Uterus (tissue), 2 donors: ENCODE results near the gene MAPT.

Experiments used
- POLR2A ChIP-seq, 2 donors: fragments of 450-650 bp; IDR thresholded peaks; one replicate each; pipeline ENCODE4 v1.6.1; 2016; ENCODE audit warnings: antibody characterized with exemption in 2 of 2, mild to moderate bottlenecking in 1 of 2, moderate library complexity in 1 of 2
- TF ChIP-seq, protein P1 (sequence below), 4 experiments: fragments of 200-600 bp in 2 of 4; fragments of 450-650 bp in 2 of 4; sonication (generic) in 2 of 4; IDR thresholded peaks; one replicate each; pipeline ENCODE4 v1.5.1; 2016 to 2019; ENCODE audit warnings: antibody characterized with exemption in 4 of 4, mild to moderate bottlenecking in 2 of 4, moderate library complexity in 1 of 4

DNA sequence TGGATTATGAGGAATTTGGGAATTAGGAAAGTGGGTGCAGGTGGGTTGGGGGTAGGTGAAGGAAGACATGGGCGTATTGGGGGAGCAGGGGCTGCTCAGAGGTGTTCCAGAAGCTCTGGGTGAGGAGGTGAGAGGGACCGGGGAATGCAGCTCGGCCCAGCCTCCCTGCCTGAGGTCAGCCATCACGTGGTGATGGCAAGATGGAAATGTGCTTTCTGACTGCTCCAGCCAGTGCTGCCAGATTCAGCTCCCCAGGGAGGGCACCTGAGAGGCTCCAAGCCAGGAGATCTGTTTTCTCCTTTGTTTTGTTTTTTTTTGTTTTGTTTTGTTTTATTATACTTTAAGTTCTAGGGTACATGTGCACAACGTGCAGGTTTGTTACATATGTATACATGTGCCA is 69.5 kb downstream of the MAPT start:
- TF ChIP-seq, protein P1, sequence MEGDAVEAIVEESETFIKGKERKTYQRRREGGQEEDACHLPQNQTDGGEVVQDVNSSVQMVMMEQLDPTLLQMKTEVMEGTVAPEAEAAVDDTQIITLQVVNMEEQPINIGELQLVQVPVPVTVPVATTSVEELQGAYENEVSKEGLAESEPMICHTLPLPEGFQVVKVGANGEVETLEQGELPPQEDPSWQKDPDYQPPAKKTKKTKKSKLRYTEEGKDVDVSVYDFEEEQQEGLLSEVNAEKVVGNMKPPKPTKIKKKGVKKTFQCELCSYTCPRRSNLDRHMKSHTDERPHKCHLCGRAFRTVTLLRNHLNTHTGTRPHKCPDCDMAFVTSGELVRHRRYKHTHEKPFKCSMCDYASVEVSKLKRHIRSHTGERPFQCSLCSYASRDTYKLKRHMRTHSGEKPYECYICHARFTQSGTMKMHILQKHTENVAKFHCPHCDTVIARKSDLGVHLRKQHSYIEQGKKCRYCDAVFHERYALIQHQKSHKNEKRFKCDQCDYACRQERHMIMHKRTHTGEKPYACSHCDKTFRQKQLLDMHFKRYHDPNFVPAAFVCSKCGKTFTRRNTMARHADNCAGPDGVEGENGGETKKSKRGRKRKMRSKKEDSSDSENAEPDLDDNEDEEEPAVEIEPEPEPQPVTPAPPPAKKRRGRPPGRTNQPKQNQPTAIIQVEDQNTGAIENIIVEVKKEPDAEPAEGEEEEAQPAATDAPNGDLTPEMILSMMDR (IDR thresholded peaks at IDR 0.05), result no peak
- TF ChIP-seq POLR2A (IDR thresholded peaks at IDR 0.05), result no peak
